GM21526 (cell line): Measurements from ENCODE around the gene KCNMB2.
A peak's percentile ranks its signal among the peaks of the same experiment; 100 is the strongest.

Experiments used
- ATAC-seq: cut with Tn5 transposase; IDR thresholded peaks from one replicate; pipeline ENCODE4 v1.9.1; 2021; ENCODE audit warnings: moderate library complexity; ENCODE audit not compliant: unreplicated experiment, low FRiP score

KCNMB2 gene

DNA sequence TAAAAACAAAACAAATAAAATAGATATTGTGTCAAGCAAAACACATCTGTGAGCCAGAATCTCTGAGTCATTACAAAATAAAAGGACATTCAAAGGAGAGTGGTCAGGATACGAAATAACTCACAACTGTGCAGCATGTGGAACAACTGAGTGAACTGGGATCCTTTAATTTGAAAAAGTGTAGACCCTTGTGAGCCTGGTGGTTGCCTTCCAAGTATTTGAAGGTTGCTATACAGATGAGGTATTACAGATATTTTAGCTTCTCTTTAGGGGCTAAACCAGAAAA lies 26.7 kb downstream of the KCNMB2 start:
- ATAC-seq = no peak

DNA sequence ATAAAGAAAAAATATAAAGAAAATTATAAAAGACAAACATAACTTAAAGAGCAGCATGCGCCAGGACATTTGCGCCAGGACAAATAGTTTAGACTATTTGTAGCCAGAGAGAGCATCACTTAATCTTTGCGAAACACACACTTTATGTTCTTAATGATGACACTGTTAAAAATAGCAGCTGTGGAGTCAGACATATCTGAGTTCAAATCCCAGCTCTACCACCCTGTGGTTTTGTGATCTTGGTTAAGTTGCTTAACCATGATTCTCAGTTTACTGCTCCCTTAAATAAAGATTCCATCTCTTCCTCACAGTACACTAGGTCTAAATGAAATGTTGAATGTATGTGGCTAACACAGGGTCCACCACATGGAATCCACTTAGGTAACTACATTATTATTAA lies 31.4 kb downstream of the KCNMB2 start:
- ATAC-seq = no peak

DNA sequence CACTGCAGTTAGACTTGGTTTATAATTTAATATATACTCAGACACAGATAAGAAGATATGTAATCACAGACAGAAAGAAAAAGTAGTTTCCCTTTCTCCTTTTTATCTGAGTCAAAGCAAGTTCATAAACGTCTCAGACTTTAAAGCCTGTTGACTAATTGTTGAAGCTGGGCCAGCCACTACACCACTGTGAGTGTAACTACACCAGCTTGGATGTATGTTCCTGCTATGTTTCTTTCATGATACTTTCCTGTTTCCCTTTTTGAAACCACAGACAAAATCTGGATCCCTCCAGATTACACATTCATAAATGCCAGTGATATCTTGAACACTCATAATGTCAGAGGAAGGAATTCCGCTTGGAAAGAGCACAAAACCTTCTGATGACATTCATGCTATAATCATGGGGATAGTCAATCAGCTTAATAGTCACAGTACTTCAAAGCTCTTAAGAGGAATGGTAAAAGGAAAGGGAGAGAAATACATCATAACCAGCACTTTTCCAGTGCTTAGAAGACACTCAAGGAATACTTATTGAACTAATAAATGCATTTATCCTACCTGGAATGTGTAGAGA lies 32.0 kb downstream of the KCNMB2 start:
- ATAC-seq = no peak

DNA sequence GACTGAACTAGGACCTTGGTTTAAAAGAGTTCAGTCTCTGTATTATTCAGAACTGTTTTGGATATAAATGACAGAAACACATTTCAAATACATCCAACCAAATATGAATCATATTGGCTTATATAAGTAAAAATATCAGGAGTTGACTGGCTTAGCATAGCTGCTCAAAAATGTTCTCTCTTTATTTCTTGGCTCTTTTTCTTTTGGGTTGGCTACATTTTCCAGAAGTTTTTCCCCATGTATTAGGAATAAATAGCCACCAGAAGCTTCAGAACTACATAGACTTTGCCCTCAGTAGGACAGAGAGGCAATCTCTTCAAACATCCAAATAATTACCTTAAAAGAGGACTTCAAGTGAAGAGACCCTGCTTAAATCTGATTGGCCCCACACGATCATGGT lies 32.7 kb downstream of the KCNMB2 start:
- ATAC-seq = no peak

DNA sequence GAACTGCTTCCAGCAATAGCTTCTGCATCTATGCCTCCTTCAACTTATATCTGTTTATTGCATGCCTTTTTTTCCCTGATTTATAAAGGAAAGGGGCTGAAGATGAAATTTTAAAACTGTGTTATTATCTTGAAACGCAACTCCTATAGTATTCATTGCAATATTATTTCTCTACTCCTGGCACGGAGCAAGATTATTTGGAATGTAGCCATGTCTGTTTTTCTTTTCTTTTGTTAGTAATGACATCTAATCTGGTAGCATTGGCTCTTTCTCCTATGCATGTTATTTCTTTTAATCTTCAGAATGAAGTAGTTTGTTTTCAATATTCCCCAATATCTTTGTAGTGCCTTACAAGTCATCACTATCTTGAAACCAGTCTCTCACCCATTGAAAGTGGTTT lies 33.6 kb downstream of the KCNMB2 start:
- no peak for ATAC-seq

DNA sequence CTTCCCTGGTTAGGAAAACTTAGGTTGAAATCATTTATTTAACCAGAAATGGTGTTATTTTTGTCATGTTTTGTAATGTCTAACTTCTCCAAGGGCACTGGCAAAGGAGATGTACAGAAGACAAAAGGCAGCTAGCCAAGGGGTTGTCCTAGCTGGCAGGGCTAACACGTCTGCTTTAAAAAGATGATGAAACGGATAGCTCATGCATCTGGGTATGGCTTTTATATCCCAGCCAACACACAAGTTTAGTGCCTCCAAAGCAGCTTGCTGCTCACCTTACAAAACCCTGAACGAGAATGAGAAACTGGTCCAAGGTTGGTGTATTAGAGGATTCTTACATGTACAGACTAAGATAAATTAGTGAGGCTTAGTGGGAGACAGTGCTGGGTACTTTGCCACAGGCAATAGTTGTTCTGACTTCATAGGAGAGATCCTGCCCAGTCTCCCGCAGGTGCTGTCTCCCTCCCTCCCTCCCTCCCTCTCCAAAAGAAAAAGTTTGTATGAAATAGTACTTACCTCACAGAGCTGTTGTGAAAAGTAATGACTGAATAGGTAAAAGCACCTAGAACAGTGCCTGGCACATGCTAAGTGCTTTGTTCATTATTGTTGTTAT lies 47.8 kb downstream of the KCNMB2 start:
- ATAC-seq = no peak

DNA sequence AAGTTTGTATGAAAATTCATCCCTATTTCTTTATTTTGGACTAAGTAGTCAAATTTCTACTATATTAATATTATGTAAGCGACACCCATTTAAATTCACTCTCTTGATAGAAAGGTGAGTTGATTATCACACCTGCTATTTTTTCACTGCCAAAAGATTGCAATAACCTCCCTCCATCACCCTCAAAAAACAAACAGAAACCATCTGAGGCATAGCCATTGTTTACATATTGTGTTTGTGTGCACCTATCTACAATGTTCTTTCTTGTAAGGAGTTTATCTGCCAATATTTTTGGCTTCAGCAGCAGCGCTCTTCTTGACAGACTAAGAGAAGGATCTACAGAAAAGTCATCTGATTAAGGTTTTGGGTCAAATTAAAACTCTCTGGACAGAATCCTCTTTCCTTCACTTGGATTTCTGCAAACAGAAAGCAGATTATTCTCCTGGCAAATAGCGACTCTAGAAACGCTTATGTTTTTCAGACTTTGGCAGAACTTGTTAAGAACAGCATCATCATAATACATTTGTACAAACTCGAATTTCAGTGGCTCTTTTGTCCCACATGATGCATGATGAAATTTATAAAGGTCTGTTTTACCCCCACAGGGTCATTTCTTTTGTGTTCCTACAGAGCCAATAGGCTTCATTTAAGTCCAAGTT lies 48.6 kb downstream of the KCNMB2 start:
- ATAC-seq = no peak

DNA sequence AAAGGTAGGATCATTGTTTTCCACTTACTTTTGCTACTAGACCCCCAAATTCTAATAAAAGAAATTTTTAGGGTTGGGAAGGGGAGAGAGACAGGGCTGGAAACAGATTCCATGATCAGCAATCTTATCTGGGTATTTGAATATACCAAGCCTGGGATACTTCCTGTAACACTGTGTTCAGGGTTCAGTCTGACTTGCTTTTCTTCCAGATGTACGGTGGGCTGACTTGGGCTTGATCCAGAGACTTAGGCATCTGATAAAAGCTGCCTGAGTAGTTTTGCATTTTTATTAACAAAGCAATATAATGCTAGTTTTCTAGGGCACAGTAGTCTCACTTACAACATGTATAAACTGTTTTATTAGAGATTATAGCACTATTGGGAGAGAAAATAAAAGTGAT lies 49.2 kb downstream of the KCNMB2 start:
- ATAC-seq = no peak

DNA sequence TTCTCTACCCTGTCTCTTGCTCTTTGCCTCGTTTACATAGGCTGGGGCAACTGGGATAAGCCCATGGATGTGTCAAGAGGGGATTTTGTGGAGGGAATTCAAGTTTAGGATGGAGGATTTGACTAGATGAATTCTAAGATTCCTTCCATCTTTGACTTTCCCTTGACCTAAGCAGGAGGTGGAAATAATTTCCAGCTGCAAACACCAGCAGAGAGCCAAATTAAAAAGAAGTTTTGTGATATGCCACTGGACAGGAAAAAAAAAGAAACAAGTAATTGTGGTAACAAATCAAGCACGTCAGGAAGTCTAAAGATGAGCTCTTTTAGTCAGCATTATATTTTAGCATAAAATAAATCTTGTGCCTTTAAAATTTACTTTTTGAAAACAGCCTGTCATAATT lies 49.8 kb downstream of the KCNMB2 start:
- ATAC-seq = no peak

DNA sequence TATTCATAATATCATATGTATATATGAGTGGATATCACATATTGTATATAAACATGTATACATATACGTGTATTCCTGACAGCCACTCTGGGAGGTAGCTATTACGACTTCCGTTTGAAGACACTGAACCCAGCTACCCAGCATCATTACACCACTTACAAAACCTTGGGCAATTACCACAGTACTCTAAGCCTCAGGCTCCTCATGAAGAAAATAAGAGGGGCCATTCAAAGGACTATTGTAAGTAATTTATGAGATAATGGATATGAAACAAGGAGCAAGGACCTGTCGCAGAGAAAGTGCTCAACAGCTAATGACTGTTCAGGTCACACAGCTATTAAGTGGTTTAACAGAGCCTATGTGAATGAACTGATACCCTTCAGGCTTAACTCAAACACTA lies 52.4 kb downstream of the KCNMB2 start:
- ATAC-seq = no peak

DNA sequence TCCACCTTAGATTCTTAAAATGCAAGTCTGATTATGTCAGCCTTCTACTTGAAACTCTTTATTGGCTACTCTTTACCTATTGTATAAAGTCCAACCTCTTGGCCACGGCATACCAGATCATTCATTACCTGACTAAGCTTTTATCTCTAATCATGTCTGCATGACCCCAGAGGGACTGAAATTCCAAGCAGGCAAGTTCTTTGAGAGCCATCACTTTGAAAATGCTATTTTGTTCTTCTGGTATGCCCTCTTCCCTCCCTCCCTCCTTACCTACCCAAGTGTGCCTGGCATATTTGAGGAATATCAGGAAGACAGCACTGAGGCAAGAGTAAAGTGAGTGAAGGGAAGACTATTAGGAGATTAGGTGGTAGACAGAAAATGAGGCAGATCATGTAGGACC lies 57.5 kb downstream of the KCNMB2 start:
- no peak for ATAC-seq

DNA sequence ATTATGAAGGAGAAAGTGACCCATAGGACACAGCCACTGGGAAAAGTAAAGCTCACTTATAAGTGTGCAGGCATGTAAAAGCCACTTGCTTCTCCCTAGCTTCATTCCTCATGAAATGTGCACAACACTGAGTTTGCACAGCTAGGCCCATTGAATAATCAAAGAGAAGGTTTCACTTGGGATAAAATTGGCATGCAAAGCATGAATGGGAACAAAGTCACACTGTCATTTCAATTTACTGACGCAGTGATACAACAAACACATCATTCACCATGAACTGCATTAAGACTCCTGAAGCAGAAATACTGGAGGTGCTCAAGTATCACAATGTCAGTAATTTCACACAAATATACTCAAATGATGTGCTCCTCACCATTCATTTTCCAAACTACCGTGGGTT lies 61.1 kb downstream of the KCNMB2 start:
- ATAC-seq = no peak

DNA sequence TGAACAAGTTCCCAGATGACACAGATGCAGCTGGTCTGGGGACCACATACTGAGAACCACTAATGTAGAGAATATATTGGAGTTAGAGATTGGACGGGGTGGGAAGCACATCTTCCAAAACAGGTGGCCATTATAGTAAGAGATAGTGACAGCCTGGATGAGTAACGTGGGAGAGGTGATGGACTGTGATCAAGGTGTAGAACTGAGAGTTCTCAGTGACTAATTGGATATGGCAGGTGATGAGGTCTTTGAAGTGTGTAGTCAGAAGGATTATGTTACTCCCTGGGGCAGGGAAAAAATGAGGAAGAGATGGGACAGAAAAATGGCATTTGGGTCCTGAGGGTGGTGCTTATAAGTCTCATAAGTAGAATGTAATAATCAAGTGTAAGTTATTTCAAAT lies 66.6 kb downstream of the KCNMB2 start:
- no peak for ATAC-seq

DNA sequence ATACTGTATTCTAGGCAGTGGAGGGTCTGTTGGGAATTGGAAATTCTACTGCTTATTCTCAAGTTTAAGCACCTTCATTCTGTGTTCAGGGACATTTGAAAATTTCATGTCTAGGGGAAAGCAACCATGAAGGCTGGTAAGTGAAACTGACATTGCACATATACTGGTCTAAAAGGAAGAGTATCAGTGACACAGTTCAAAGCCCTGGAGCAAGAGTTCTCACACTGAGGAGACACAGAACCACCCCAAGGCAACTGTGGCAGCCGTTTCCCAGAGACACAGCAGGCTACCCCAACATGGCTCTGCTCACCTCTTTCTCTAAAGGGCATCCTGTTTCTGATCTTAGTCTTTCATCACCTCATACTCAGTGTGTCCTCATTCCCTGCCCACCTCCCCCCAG lies 67.5 kb downstream of the KCNMB2 start:
- ATAC-seq = peak; percentile 60

DNA sequence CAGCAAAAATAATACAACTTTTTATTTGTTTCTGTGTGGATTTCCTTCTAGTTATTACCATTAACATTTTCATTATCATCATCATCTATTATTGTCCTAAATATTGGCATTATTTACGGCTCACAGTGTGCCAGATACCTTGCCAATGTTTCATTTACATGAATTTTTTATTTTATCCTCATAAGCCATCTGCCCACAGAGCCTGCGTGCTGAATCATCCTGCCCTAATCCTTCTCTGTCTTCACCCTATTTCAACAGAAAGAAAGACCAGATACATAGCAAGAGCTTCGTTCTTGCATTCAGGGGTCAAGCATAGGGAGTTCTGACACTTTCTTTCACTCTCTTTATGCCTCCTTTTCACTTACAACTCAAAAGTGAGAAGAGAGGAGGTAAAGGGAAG lies 82.0 kb downstream of the KCNMB2 start:
- no peak for ATAC-seq

DNA sequence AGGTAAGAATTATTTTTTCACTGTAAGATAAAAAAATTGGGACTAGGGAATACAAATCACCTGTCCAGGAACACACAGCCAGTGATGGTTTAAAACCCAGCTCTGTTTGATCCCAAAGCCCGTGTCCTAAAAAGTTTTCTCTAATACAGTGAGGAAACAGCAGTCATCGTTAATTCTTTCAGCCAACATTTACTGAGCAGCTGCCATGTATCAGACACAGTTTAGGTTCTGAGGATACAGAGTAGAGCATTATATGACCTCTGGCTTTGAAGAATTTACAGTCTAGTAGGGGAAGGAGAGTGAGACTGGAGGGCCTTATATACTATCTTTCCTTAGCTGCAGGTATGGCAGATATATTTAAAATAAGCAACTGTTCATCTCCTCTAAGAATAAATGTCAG lies 82.7 kb downstream of the KCNMB2 start:
- no peak for ATAC-seq

DNA sequence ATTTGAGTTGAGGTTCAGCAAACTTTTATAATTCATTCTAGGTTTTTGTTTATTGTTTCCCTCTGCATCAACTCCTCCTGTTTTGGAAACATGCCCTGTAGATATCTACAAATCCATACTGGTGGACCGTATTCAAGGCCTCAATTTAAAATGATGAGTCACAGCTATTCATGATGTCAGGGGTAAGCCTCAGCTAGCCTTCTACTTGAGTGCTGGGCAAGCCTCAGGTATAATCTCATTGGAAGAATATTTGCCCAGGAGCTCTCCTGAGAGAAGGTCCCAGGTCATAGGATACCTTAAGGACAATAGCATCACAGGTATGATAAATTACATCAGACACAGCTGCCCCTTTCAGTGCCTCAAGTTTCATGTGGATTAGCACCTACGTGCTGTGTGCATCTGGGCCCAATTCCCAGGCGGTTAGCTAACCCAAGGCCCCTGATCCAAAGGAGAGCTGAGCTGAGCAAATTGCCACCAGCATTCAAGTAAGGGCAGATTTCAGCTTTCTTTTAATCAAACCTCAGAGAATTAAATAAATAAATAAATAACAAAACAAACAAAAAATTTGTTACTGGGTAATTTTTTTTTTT lies 87.5 kb downstream of the KCNMB2 start:
- ATAC-seq = no peak

DNA sequence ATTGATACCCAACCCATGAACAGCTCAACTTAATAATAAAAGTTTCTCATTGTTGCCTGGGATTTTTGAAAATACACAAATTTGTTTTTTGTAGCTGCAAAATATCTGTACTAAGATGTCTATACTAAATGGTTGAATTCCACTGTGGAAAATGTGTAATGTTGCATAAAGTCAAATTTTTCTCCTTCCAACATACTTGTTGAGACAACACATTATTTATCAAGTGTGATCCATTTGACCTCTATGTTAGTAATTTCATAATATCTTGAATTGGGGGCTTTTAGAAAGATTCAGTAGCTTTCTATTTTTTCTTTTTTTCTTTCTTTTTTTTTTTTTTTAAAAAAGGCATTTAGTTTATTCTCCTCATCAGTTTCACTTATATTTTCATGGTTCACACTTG lies 88.0 kb downstream of the KCNMB2 start:
- no peak for ATAC-seq

DNA sequence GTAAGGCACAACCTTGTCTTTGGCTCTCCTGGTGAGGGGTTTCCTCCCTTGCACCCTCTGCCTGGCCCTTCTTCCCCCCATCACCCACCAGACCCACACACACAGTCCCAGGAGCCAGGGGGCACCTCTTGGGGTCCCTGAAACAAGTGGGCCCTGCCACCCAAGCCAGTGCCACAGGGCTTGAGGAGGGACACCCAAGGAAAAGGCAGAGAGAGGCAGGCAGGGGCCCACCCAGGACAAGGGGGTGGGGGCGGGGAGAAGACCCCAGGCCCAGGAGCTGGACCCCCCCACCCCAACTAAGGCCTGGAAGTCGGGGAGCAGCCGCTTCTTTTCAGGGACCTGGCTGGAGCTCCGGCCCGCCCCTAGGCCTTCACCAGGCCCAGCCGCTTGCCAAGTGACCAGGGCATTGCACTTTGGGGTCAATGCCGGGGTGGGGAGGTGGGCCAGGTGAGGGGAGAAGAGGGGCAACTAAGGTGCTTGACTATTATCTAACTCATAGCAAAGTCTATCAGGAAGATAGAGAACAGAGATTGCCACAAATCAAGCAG lies 88.9 kb downstream of the KCNMB2 start:
- ATAC-seq = no peak

DNA sequence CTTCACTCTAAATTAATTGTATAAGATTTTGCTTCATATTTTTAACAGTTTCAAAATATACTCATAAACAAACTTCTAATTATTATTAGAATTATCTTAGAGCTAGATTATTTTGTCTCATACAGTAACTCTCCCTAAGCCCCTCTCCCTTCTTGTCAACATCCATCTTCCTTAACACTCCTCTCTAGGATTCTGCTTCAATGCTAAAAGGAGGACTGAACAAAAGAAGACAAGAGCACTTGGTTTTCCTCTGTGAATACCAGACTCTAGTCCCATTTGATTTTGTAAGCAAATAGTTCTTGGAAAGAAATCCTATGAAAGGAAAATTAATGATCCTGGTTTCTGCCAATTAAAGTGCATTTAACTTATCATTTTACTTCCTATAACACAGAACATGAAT lies 91.8 kb downstream of the KCNMB2 start:
- no peak for ATAC-seq

DNA sequence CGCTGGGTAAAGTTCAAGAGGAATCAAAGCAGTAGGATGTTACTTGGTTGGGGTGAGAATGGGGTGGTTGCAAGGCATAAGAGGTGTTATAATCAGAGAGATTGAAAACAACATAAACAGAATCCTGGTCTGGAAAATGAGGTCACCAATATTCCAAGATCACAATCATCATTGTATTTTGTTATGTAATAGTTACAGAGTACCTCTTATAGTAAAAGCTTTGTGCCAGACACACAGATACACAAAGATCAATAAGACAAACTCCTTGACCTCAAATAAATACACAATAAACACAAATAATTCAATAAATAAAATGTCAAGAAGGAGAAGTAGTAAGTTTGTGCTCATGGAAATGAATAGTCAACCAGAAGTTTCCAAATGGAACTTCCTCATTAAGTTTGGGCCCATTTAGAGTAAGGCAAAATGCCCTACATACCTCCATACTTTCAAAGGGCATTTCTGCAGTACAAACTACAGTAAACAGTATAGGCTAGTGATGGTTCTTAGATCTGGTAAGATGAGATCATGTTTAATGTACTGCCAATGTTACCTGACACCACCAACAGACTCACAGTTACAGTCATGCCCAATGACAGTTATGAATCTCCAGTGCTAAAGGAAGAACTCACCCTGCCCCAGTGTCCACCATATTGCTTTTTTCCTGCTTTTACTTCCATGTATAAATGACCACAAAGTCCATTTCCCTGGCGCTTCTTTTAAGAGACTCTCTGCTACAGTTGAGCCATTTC lies 93.4 kb downstream of the KCNMB2 start:
- no peak for ATAC-seq
